GM20431 (cell line): Measurements from ENCODE around the gene PRR14.
"Not testable (repeated sequence)": the region's sequence is repeated elsewhere in the genome, so short reads cannot be mapped to it uniquely, and the experiment has no call there.

ENCODE experiments used
- in situ Hi-C: fragments of 300-500 bp; cut with MseI, MboI; formaldehyde crosslinking; loops from one replicate; pipeline ENCODE4 v1.15.0; 2020; ENCODE audit warnings: low sequenced_read_pairs; ENCODE audit not compliant: unreplicated experiment

Gene PRR14

GRCh38 chr16:30677931-30678585, 27.3 kb downstream of the PRR14 start:
- in situ Hi-C loops, result no loop called here

- in situ Hi-C loops, result no loop called here
These were observed 27.8 kb downstream of the PRR14 start for GRCh38 chr16:30678586-30678970.

DNA sequence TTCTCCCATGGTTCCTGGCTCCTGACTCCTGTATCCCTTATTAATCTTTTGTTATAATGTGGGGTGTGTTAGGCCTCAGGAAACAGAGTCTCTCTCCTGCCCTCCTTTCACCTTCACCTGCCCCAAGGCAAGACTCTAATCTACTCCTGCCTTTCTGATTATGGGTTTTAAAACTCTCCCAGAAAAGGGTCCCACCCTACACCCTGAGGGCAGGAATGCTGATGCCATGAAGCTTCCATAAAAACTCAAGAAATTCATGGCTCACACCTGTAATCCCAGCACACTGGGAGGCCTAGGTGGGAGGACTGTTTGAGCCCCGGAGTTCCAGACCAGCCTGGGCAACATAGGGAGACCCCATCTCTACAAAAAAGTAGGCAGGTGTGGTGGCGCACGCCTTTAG, 29.6 kb downstream of the PRR14 start:
- in situ Hi-C loops, result no loop called here

DNA sequence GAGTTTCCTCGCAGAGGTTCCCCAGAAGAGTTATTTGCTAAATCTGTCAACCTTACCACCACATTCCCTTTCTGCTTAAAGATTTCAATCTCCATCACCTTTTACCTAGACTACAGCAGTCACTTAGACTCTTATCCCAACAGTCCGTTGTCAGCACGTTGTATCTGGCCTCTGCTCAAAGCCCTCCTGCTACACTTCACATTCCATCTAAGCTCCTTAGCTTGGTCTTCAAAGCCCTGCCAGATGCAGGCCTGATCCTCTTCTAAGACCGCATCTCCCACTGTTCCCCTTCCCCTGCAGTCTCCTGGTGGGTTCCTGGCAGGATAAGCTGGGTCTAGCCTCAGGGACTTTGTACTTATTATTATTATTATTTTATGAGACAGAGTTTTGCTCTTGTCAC, 37.9 kb downstream of the PRR14 start:
- in situ Hi-C loops, result no loop called here

- in situ Hi-C loops, result no loop called here
These were observed 41.1 kb downstream of the PRR14 start for GRCh38 chr16:30691907-30692306.

GRCh38 chr16:30692396-30693064, 41.8 kb downstream of the PRR14 start:
- in situ Hi-C loops, result no loop called here

DNA sequence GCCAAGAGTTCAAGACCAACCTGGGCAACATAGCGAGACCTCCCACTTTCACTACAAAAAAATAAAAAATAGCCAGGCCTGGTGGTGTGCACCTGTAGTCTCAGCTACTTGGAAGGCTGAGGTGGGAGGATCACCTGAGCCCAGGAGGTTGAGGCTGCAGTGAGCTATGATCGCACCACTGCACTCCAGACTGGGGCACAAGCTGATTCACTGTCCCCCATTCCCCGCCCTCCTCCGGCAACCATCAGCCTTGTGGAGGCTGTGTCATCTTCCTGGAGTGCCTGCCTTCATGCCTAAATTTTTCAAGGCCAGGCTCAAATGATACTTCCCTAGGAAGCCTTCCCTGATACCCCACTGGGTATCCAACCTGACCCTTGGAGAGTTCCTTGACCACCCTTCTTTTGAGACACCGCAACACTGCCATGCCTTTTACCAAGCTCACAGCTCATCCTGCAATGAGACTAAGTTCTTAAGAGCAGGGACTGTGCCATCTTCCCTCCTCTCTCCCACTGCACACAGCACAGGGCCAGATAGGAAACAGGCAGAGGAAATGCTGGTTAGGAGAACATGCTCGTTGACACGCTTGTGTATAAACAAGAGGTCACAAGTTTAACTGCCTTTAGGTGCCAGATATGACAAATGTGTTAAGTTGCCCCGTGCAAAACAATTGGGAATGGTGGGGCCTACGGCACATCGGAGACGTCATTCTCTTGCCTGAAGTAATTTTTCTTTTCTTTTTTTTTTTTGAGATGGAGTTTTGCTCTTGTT, 44.4 kb downstream of the PRR14 start:
- in situ Hi-C loops, result no loop called here

DNA sequence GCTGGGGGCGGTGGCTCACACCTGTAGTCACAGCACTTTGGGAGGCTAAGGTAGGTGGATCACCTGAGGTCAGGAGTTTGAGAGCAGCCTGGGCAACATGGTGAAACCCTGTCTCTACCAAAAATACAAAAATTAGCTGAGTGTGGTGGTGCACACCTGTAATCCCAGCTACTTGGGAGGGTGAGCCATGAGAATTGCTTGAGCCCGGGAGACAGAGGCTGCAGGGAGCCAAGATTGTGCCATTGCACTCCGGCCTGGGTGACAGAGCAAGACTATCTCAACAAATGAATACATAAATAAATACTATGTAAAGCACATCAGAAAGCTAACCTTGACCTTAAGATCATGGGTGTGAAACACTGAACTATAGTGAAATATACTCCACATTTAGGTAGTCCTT, 45.9 kb downstream of the PRR14 start:
- in situ Hi-C loops, result not testable (repeated sequence)

DNA sequence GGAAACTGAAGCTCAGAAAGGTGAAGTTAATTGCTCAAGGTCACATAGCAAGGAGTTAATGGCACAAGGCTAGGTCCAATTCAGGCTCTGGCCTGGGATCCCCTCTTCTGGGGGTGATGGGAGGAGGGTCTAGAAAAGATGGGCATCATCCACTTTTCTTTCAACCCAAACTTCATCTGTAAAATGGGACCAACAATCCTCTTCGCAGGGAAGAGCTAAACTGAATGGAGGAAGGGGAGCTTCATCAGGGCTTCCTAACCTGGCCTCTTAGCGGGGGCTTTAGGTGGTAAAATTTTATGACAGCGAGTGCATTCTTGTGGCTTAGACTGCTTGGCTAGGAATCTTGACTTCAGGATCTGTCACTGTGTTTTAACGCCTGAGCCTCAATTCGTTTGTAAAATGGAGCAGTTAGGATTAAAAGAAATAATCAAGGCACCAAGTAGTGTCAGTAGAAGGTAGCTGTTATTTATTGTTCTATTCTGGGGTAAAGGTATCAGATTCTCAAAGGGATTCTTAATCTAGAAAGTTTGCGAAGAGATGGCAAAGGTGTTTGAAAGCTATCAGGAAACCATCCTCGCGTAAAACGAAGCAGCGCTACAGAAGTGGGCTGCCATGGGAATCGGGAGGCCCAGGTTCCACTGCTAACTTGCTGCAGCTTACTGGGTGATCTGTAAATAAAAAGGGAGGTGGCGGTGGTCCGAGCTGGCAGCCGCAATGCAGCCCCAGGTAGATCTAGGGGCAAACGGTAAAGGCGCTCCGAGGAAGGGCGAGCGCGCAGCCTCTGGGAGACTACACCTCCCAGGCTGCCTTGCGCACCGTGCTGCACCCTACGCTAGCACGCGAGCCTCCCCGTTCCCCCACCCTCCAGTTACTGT, 46.7 kb downstream of the PRR14 start:
- in situ Hi-C loops, result no loop called here

DNA sequence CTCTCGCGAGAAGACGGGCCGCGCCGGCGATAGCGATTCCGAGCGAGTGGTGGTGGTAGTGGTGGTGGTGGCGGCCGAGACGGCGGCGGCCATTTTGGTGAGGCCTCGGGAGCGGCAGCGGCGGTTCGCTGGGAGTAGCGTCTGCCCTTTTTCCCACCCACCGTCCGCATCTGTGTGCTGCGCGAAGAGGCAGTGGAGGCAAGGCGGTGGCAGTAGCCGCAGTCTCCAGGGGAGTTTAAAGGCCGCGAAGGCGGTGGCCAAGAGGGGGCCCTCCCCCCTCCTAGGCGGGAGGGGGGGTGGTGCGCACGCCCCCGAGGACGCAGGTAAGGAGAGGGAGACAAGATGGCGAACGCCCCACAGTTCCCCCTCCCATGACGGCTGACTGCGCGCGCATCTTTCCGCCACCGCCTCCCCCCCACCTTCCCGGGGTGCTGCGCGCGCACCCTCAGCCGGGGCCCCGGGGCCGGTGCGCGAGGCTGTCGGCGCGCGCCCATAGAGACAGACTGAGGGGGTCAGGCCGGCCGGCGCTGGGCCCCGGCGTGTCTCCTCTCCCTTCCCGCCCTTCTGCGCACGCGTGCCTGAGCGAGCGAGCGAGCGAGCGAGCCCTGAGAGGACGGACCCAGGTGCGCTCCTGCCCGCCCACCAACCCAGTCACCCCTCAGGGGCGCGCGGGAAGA, 47.5 kb downstream of the PRR14 start:
- in situ Hi-C loops, result no loop called here

GRCh38 chr16:30698816-30699614, 48.3 kb downstream of the PRR14 start, which contains the start of gene SRCAP:
Gene SRCAP, plus strand, starts transcription at chr16:30699171. Its CDS starts 1,654 bp downstream, at chr16:30700825.
- in situ Hi-C loops, result no loop called here

- in situ Hi-C loops, result no loop called here
These were observed 48.9 kb downstream of the PRR14 start for GRCh38 chr16:30699615-30700099.

GRCh38 chr16:30700491-30700890, 49.7 kb downstream of the PRR14 start:
- in situ Hi-C loops, result no loop called here

GRCh38 chr16:30700971-30701370, 50.2 kb downstream of the PRR14 start:
- in situ Hi-C loops, result no loop called here

GRCh38 chr16:30703071-30703470, 52.3 kb downstream of the PRR14 start:
- in situ Hi-C loops, result not testable (repeated sequence)

- in situ Hi-C loops, result no loop called here
These were observed 53.2 kb downstream of the PRR14 start for GRCh38 chr16:30703971-30704370.
